Lung microvascular endothelial cell (primary cell): ENCODE measurements around the gene ANKRD23. TPM values are rescaled to one million over a fixed set of nuclear protein-coding genes. Genes with fewer than 3 reads are reported as not detected.

ENCODE experiments used
- DNase-seq, 2 donors: peaks; one replicate each; pipeline versions ENCODE4 v3.0.0 to v3.0.0-alpha.2; 2010; ENCODE audit warnings: low read depth in 2 of 2
- total RNA-seq: library from RNA; depleted of rRNA; stranded (reverse); fragments of >200 nt; gene quantifications from 2 replicates; pipeline ENCODE4 v1.2.1, GENCODE V29; 2014

Gene ANKRD23
- total RNA-seq, 1 donor from 2014 or later: 0.79 TPM

- DNase-seq: no peak
Observed at GRCh38 chr2:96839293-96839874, 4.4 kb downstream of the ANKRD23 start.

- DNase-seq: no peak
Observed at GRCh38 chr2:96838345-96839292, 5.2 kb downstream of the ANKRD23 start.

GRCh38 chr2:96837575-96837974 is 6.2 kb downstream of the ANKRD23 start:
- DNase-seq: no peak

- DNase-seq: no peak
Observed at GRCh38 chr2:96835830-96836229, 8.0 kb downstream of the ANKRD23 start.

GRCh38 chr2:96832754-96833507 is 10.9 kb downstream of the ANKRD23 start:
- DNase-seq: no peak

- no peak for DNase-seq
Observed at GRCh38 chr2:96832408-96832753, 11.4 kb downstream of the ANKRD23 start.

GRCh38 chr2:96831679-96832078 is 12.1 kb downstream of the ANKRD23 start:
- DNase-seq: no peak

GRCh38 chr2:96830044-96830562 is 13.7 kb downstream of the ANKRD23 start:
- no peak for DNase-seq

- DNase-seq: no peak
Observed at GRCh38 chr2:96828874-96829273, 14.9 kb downstream of the ANKRD23 start.

GRCh38 chr2:96828436-96828835 is 15.4 kb downstream of the ANKRD23 start:
- DNase-seq: no peak

GRCh38 chr2:96826546-96827278 is 17.1 kb downstream of the ANKRD23 start:
- DNase-seq: no peak

GRCh38 chr2:96825057-96825456 is 18.8 kb downstream of the ANKRD23 start:
- no peak for DNase-seq

GRCh38 chr2:96824079-96824870 is 19.5 kb downstream of the ANKRD23 start:
- DNase-seq: no peak

GRCh38 chr2:96823198-96823597 is 20.6 kb downstream of the ANKRD23 start:
- DNase-seq: no peak

GRCh38 chr2:96822786-96823185 is 21.0 kb downstream of the ANKRD23 start:
- no peak for DNase-seq

- no peak for DNase-seq
Observed at GRCh38 chr2:96821113-96821675, 22.6 kb downstream of the ANKRD23 start.

- DNase-seq: no peak
Observed at GRCh38 chr2:96819876-96820511, 23.8 kb downstream of the ANKRD23 start.

- DNase-seq: no peak
Observed at GRCh38 chr2:96819128-96819875, 24.5 kb downstream of the ANKRD23 start.

- DNase-seq: no peak
Observed at GRCh38 chr2:96817882-96818281, 25.9 kb downstream of the ANKRD23 start.
